Pancreas (tissue), 10 donors: ENCODE data around the gene RHOBTB1. TPM values are rescaled to one million over a fixed set of nuclear protein-coding genes. Genes with fewer than 3 reads are reported as not detected.
A peak's percentile ranks its signal among the peaks of the same experiment; 100 is the strongest.

ENCODE experiments used
- ATAC-seq, 4 donors: fragments of 200-7000 bp; cut with Tn5 transposase; one replicate each; pipeline versions ENCODE4 v1.8.0 to v1.9.1; 2020; ENCODE audit warnings: mild to moderate bottlenecking in 4 of 4, moderate library complexity in 4 of 4
- DNase-seq, 6 donors: peaks; one replicate each; pipeline ENCODE4 v3.0.0-alpha.2; 2020
- FAIRE-seq: peaks from 2 replicates; lab custom pipeline; 2012; peaks lifted over from hg19 to GRCh38; lab: Jason Lieb, UNC
- H3K27ac ChIP-seq, 4 donors: fragments of 200-600 bp; sonication (generic); 1 replicate in 3 of 4; 2 replicates in 1 of 4; pipeline versions ENCODE4 v1.5.0 to v1.8.0; 2020
- H3K27me3 ChIP-seq, 4 donors: fragments of 200-600 bp; one replicate each; pipeline ENCODE4 v1.8.0; 2021
- H3K36me3 ChIP-seq, 3 donors: fragments of 200-600 bp; sonication (generic) in 1 of 3; one replicate each; pipeline versions ENCODE4 v1.5.0 to v1.8.0; 2020 to 2021
- H3K4me1 ChIP-seq, 3 donors: fragments of 200-600 bp; one replicate each; pipeline ENCODE4 v1.8.0; 2021
- H3K4me3 ChIP-seq, 4 donors: fragments of 200-600 bp; sonication (generic) in 2 of 4; one replicate each; pipeline versions ENCODE4 v1.5.0 to v1.8.0; 2020 to 2021
- H3K9me3 ChIP-seq, 4 donors: fragments of 200-600 bp; one replicate each; pipeline ENCODE4 v1.8.0; 2021
- WGBS, 2 donors: extraction: QIAGEN DNeasy Blood & Tissue Kit; methylation state at CpG; one replicate each; pipeline ENCODE4 v1.1.7; 2013; 5-methylcytosine and 5-hydroxymethylcytosine counted together
- intact Hi-C, 3 donors: fragments of 100-400 bp; cut with DNase I; formaldehyde crosslinking; loops; one replicate each; pipeline versions ENCODE4 v1.11.1 to v1.14.2; 2022
- polyA plus RNA-seq, 2 donors: library from polyadenylated mRNA; stranded (reverse); fragments of 200-250 nt; gene quantifications; one replicate each; pipeline ENCODE4 v1.2.3, GENCODE V29; 2013
- total RNA-seq, 6 donors: library from RNA; stranded (reverse); fragmentation: NEBNext Ultra II Directional in 4 of 6; extraction: Animal tissue kit (Norgen Biotek cat#: 25700) in 4 of 6; gene quantifications; one replicate each; pipeline versions ENCODE4 v1.2.1 to v1.2.4, GENCODE V29; 2021 to 2023
- TF ChIP-seq, protein P1 (sequence below), 4 donors: fragments of 200-600 bp; sonication (generic) in 3 of 4; IDR thresholded peaks; one replicate each; pipeline versions ENCODE4 v1.5.0 to v1.8.0; 2021; ENCODE audit warnings: antibody characterized with exemption in 4 of 4
- donor health status: healthy with polysubstance abuse.
- donor health status: DM: no; HTN: no; CAD: no; lungs with moderate emphysema.
- donor health status: DM: no; HTN: no; CAD: no.
- donor health status: control.
- donor health status: control.
- donor health status: Bipolar disorder and iron deficiency.
- donor health status: DM: yes; HTN: yes; CAD: no.
- donor health status: DM: no; HTN: no; CAD: no.
- donor health status: DM: no; HTN: no; CAD: no.
- donor health status: DM: yes; HTN: yes; CAD: no.

RHOBTB1 gene
- total and polyA plus RNA-seq, 8 donors, result 4.0 to 11.3 (median 7.0) TPM

GRCh38 chr10:60977161-60978122, 33.5 kb upstream of the RHOBTB1 start:
- peak; percentile 82 to 89 (median 84) for ATAC-seq
- TF ChIP-seq, protein P1, sequence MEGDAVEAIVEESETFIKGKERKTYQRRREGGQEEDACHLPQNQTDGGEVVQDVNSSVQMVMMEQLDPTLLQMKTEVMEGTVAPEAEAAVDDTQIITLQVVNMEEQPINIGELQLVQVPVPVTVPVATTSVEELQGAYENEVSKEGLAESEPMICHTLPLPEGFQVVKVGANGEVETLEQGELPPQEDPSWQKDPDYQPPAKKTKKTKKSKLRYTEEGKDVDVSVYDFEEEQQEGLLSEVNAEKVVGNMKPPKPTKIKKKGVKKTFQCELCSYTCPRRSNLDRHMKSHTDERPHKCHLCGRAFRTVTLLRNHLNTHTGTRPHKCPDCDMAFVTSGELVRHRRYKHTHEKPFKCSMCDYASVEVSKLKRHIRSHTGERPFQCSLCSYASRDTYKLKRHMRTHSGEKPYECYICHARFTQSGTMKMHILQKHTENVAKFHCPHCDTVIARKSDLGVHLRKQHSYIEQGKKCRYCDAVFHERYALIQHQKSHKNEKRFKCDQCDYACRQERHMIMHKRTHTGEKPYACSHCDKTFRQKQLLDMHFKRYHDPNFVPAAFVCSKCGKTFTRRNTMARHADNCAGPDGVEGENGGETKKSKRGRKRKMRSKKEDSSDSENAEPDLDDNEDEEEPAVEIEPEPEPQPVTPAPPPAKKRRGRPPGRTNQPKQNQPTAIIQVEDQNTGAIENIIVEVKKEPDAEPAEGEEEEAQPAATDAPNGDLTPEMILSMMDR (IDR thresholded peaks at IDR 0.05), result no peak
- 14 to 19% methylated on average over 2 of the region's 2 CpGs for WGBS, 2 donors

GRCh38 chr10:60976687-60977086, 32.7 kb upstream of the RHOBTB1 start:
- 14 to 24% methylated on average over 2 of the region's 2 CpGs for WGBS, 2 donors
- TF ChIP-seq, protein P1 (IDR thresholded peaks at IDR 0.05), result no peak
- no peak for DNase-seq

More at GRCh38 chr10:60977161-60978122, 33.5 kb upstream of the RHOBTB1 start:
- no peaks in the 10 kb centered on the region for H3K9me3 ChIP-seq
- H3K36me3 ChIP-seq, result no peaks in the 10 kb centered on the region
- H3K27ac ChIP-seq, result peak overlapping the region; percentile 33 to 73 (median 62)
- FAIRE-seq (no peak), DNase-seq (no peak)
- peak overlapping the region in 2 of 4 donors; percentile 1 to 10 for H3K4me3 ChIP-seq
- intact Hi-C loops, result no loop called here
- peaks cover 27 to 62% (median 60%) of the 10 kb centered on the region in 3 donors for H3K4me1 ChIP-seq
- no peaks in the 10 kb centered on the region for H3K27me3 ChIP-seq

DNA sequence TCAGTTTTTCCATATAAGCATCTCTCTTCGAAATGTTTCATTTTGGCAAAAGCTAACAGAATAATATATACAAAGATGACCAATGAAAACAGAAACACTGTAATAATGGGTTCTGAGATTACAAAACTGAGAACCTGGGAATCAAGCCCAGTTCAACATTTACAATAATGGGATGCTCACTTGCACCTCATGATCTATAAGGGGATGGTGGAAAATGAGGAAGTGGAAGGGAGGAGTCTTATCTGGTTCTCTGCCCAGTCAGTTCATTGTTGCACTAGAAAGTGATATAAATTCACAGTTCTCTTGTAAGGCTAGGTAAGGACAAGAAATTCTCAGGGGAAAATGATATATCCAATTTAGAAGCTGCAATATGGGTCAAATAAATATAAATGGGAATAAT, 31.7 kb upstream of the RHOBTB1 start:
- ATAC-seq (peak in 1 of 4 donors; percentile 5), DNase-seq (no peak), FAIRE-seq (no peak)
- no peaks in the 10 kb centered on the region for H3K9me3 ChIP-seq
- intact Hi-C loops, result no loop called here
- TF ChIP-seq, protein P1 (IDR thresholded peaks at IDR 0.05), result no peak
- H3K27me3 ChIP-seq, result no peaks in the 10 kb centered on the region
- no peaks in the 10 kb centered on the region for H3K36me3 ChIP-seq
- H3K27ac ChIP-seq, result peak overlapping the region in 2 of 4 donors; percentile 60 to 73
- H3K4me3 ChIP-seq, result no peak overlapping the region
- H3K4me1 ChIP-seq, result peaks cover 27 to 62% (median 58%) of the 10 kb centered on the region in 3 donors
- 79 to 91% methylated on average over 1 of the region's 1 CpG for WGBS, 2 donors

More at GRCh38 chr10:60976687-60977086, 32.7 kb upstream of the RHOBTB1 start:
- Histone ChIP-seq H3K27me3 (no peaks in the 10 kb centered on the region), H3K9me3 (no peaks in the 10 kb centered on the region), H3K36me3 (no peaks in the 10 kb centered on the region), H3K27ac (peak overlapping the region in 2 of 4 donors; percentile 60 to 73), H3K4me3 (no peak overlapping the region), H3K4me1 (peaks cover 27 to 62% (median 60%) of the 10 kb centered on the region in 3 donors)
- no peak for FAIRE-seq
- ATAC-seq, result peak in 2 of 4 donors; percentile 16 to 31
- intact Hi-C loops, result no loop called here

GRCh38 chr10:60974463-60975149, 30.6 kb upstream of the RHOBTB1 start:
- no peaks in the 10 kb centered on the region for H3K9me3 ChIP-seq
- WGBS, 2 donors, result 44 to 54% methylated on average over 3 of the region's 3 CpGs
- peak in 2 of 4 donors; percentile 9 to 26 for ATAC-seq
- no peaks in the 10 kb centered on the region for H3K36me3 ChIP-seq
- H3K4me1 ChIP-seq, result peaks cover 27 to 59% (median 49%) of the 10 kb centered on the region in 3 donors
- no peaks in the 10 kb centered on the region for H3K27me3 ChIP-seq
- intact Hi-C loops, result no loop called here
- H3K27ac ChIP-seq, result peak overlapping the region in 2 of 4 donors; percentile 7 to 73
- no peak for FAIRE-seq
- DNase-seq, result no peak
- no peak overlapping the region for H3K4me3 ChIP-seq
- TF ChIP-seq, protein P1 (IDR thresholded peaks at IDR 0.05), result no peak
